C1 segment of cervical spinal cord (tissue), 14 donors: ENCODE data around the gene OMD.
A peak's percentile ranks its signal among the peaks of the same experiment; 100 is the strongest.

Experiments
- DNase-seq, 14 donors: peaks; one replicate each; lab custom pipeline; 2025; lab: John Stamatoyannopoulos, UW

OMD gene

GRCh38 chr9:92424340-92424739, at the start of gene OMD:
Gene OMD, minus strand, starts transcription at chr9:92424471. Its CDS starts 6,913 bp downstream, at chr9:92417558.
- DNase-seq, result no peak

- peak in 4 of 14 donors; percentile 5 to 61 (median 20) for DNase-seq
Observed at GRCh38 chr9:92468206-92468605, 43.9 kb upstream of the OMD start.

GRCh38 chr9:92467511-92467910, 43.2 kb upstream of the OMD start:
- DNase-seq, result no peak

GRCh38 chr9:92467041-92467440, 42.8 kb upstream of the OMD start:
- DNase-seq, result no peak

GRCh38 chr9:92463984-92464383, 39.7 kb upstream of the OMD start:
- DNase-seq, result no peak

GRCh38 chr9:92463387-92463786, 39.1 kb upstream of the OMD start:
- no peak for DNase-seq

- DNase-seq, result no peak
Observed at GRCh38 chr9:92457576-92457975, 33.3 kb upstream of the OMD start.

- no peak for DNase-seq
Observed at GRCh38 chr9:92455217-92455616, 30.9 kb upstream of the OMD start.

GRCh38 chr9:92446536-92446935, 22.3 kb upstream of the OMD start:
- no peak for DNase-seq

GRCh38 chr9:92444841-92445240, 20.6 kb upstream of the OMD start:
- DNase-seq, result no peak

- no peak for DNase-seq
Observed at GRCh38 chr9:92440751-92441046, 16.4 kb upstream of the OMD start.

GRCh38 chr9:92439921-92440750, 15.9 kb upstream of the OMD start:
- no peak for DNase-seq

- DNase-seq, result no peak
Observed at GRCh38 chr9:92438900-92439526, 14.7 kb upstream of the OMD start.

- no peak for DNase-seq
Observed at GRCh38 chr9:92435263-92435662, 11.0 kb upstream of the OMD start.

- DNase-seq, result no peak
Observed at GRCh38 chr9:92432972-92433548, 8.8 kb upstream of the OMD start.

GRCh38 chr9:92432350-92432749, 8.1 kb upstream of the OMD start:
- peak in 1 of 14 donors; percentile 1 for DNase-seq

GRCh38 chr9:92429836-92430235, 5.6 kb upstream of the OMD start:
- no peak for DNase-seq

- no peak for DNase-seq
Observed at GRCh38 chr9:92426501-92427145, 2.4 kb upstream of the OMD start.

GRCh38 chr9:92425474-92425873, 1.2 kb upstream of the OMD start:
- DNase-seq, result no peak

GRCh38 chr9:92423612-92424011, 659 bp downstream of the OMD start:
- no peak for DNase-seq

GRCh38 chr9:92422611-92423338, 1.5 kb downstream of the OMD start:
- no peak for DNase-seq

GRCh38 chr9:92414566-92414965, 9.7 kb downstream of the OMD start:
- no peak for DNase-seq
